ENCODE measurements around the gene PRPF31. TPM values are rescaled to one million over a fixed set of nuclear protein-coding genes. Genes with fewer than 3 reads are reported as not detected.
"Not testable (repeated sequence)": the region's sequence is repeated elsewhere in the genome, so short reads cannot be mapped to it uniquely, and the experiment has no call there.

PRPF31 gene
- total RNA-seq, 1 experiment from 2014 or later, result 84.4 TPM

DNA sequence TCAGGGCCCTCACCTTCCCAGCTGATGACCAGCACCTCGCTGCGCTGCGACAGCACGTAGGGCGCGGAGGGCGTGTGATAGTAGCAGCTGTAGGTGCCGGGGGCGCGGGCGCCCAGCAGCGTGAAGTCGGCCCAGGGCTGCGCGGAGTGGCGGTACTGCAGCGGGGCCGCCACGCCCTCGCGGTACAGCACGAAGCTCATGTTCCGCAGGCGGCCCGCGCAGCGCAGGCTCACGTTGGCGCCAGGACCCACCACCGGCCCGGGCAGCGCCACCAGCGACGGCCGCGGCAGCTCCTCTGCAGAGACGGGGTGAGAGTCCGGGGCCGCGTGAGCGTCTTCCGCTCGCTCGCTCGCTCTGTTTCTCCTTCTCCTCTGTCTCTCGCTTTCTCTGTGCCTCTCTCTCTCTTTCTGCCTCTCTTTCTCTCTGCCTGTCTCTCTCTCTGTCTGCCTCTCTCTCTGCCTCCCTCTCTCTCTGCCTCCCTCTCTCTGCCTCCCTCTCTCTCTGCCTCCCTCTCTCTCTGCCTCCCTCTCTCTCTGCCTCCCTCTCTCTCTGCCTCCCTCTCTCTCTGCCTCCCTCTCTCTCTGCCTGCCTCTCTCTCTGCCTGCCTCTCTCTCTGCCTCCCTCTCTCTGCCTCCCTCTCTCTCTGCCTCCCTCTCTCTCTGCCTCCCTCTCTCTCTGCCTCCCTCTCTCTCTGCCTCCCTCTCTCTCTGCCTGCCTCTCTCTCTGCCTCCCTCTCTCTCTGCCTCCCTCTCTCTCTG is 19.5 kb upstream of the PRPF31 start:
- H4K20me1 ChIP-seq (ENCODE audit: control insufficient read depth, insufficient read depth, insufficient read length); H4K8ac ChIP-seq (replicated peaks; ENCODE audit: insufficient read length, low read depth, low read length); H2BK12ac ChIP-seq (ENCODE audit: insufficient read length, low read depth, low read length); H2BK15ac ChIP-seq (ENCODE audit: low read depth, low read length); H3K4ac ChIP-seq (ENCODE audit: low read depth, low read length); H3K23me2 ChIP-seq (ENCODE audit: insufficient read length, low read depth, low read length, poor library complexity, severe bottlenecking); H3K9me3 Mint-ChIP-seq; H3K9me3 ChIP-seq (ENCODE audit: control insufficient read depth, low read depth, low read length); H2BK120ac ChIP-seq (ENCODE audit: low read depth, low read length, poor library complexity, severe bottlenecking); H2BK20ac ChIP-seq (ENCODE audit: low read depth, low read length, poor library complexity, severe bottlenecking); H3K9ac ChIP-seq (ENCODE audit: extremely low read depth, insufficient read length, low read length); H3K27me3 ChIP-seq (ENCODE audit: insufficient read depth, low read length); H4K91ac ChIP-seq (ENCODE audit: insufficient read length, low read depth, low read length); H3K79me2 ChIP-seq (ENCODE audit: insufficient read depth, low read length); H2AK5ac ChIP-seq (ENCODE audit: insufficient read length, low read length); H2AFZ ChIP-seq (ENCODE audit: low read length); H3K4me1 ChIP-seq (ENCODE audit: insufficient read depth, low read length); H2BK5ac ChIP-seq (ENCODE audit: insufficient read length, low read length); H3K27ac Mint-ChIP-seq; H3T11ph ChIP-seq (ENCODE audit: low read length); H3K79me1 ChIP-seq (ENCODE audit: insufficient read depth, low read depth, low read length, poor library complexity, severe bottlenecking); H3K27ac ChIP-seq (ENCODE audit: insufficient read length, low read depth, low read length); H3K23ac ChIP-seq (ENCODE audit: insufficient read length, low read depth, low read length); H3K36me3 Mint-ChIP-seq (ENCODE audit: insufficient read depth in 1 of 3, low read depth in 3 of 3); H3K56ac ChIP-seq (ENCODE audit: insufficient read length, low read depth, low read length); H4K5ac ChIP-seq (ENCODE audit: insufficient read length, low read depth, low read length): not testable (repeated sequence)
- peak; percentile 15; the same call in 1 of the 3 replicates for TF ChIP-seq CTCF (conservative IDR thresholded peaks at IDR 0.05)
- Histone ChIP-seq H3K18ac (ENCODE audit: insufficient read length, low read depth, low read length) (peak overlapping the region; percentile 33), H3K4me2 (ENCODE audit: insufficient read depth, insufficient read length, low read length) (peak overlapping the region; percentile 57), H3K14ac (ENCODE audit: insufficient read depth, low read length) (peak overlapping the region; percentile 31; the same call in 1 of the 2 replicates)
- peak; percentile 65 for DNase-seq
- peaks cover 6 to 22% of the 10 kb centered on the region in 2 experiments for H3K4me1 Mint-ChIP-seq
- no CpG with 5 or more reads among the region's 46 CpGs for WGBS (ENCODE audit: extremely low coverage, insufficient read length, low lambda C conversion rate)
- peak overlapping the region; percentile 52 to 85 for H3K4me3 Mint-ChIP-seq
- peaks cover 38% of the 10 kb centered on the region for H3K27me3 Mint-ChIP-seq (ENCODE audit: low read depth)
